Cortex of kidney (tissue), 1 donor: Measurements from ENCODE around the gene SNAP47.

Source experiments
- DNase-seq: peaks from one replicate; lab custom pipeline; 2025; lab: John Stamatoyannopoulos, UW

The SNAP47 gene

DNA sequence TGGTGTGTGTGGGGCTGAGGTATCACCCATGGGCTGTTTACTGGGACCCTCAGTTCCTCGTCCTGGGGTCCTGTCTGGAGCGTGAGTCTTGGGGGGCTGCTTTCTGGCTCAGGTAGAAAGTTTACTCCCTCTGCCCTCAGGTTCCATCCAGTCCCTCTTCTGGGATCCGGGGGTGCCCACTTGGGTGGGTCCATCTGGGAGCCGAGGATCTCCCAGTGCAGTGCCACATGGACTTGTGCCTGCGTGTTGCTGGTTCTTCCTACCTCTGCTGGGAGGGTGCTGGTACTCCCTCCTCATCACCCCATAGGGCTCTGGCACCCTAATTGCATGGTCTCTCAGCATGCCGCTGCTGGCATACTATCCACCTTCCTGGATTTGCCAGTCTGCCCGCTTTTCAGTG is 14.0 kb downstream of the SNAP47 start:
- DNase-seq = no peak

DNA sequence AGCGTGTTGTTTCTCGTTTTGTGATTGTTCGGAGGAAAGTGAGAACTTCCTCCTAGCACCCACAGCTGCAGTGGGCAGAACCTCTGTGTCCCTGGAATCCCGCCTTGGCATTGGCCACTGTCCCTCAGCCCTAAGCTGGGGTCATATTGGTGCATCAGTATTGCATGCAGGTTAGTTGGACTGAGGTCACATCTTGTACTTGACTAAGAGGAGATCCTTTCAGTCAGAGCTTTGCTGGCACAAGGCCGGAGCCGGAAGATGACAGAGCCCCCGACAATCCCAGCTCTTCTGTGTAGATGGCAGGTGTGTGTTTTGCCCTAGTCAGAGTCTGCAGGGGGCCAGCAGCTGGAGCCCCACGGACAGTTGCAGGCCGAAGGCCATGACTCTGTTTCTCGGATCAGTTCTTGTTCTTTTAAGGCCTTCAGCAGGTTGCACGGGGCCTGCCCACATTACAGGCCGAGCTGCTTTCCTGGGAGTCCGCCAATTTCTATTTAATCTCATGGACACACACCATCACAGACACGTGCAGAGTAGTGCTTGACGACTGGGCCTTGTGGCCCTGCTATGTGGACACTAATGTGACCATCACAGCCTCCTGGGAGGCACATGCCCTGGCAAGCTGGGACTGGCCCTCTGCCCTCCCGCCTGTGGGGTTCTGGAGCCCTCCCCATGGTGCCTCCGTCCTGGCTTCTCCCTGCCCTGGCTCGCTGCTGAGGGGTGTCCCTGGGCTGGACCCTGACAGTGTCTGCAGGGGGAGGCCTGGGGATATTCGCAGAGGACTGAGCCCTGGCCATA is 14.9 kb downstream of the SNAP47 start:
- no peak for DNase-seq

DNA sequence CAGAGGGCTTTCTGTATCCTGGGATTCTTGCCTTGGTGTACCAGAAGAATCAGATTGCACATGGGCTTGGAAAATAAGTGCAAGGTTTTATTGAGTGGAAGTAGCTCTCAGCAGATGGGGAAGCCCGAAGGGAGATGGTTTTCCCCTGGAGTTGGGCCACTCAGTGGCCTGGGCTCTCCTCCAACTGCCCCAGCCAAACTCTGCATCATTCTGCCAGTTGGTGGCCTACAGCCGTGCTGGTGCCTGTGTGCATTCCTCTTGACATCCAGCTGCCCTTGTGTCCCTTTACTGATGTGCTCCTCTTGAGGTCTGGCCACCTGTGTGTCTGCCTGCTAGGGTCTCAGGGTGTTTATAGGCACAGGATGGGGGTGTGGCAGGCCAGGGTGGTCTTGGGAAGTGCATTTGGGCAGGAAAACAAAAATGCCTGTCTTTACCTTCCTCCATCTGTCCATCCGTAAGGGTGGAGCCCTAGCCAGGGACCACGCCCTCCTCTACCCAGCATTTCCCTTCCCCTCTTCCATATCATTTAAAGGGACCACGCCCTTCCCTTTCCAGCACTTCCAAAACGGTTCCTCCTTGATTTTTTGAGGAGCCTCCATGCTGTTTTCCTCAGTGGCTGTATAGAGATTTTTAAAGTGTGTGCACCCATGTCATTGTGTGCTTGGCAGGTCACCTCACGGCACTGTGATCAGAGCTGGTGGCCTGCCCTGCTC is 18.9 kb downstream of the SNAP47 start:
- DNase-seq = no peak

DNA sequence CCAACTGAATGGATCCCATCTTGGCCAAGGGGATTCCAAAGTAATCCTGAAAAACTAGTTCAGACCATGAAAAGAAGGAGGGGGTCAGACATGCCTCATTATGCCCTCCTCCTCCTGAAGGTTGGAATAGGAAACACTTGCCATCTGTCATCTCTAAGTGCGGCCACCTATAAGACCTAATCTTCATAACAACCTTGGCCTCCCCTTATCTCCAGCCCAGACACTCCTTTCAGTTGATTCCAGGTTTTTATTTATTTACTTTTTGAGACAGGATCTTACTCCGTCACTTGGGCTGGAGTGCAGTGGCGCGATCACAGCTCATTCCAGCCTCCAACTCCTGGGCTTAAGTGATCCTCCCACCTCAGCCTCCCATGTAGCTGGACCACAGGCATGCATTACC is 19.7 kb downstream of the SNAP47 start:
- DNase-seq = no peak

DNA sequence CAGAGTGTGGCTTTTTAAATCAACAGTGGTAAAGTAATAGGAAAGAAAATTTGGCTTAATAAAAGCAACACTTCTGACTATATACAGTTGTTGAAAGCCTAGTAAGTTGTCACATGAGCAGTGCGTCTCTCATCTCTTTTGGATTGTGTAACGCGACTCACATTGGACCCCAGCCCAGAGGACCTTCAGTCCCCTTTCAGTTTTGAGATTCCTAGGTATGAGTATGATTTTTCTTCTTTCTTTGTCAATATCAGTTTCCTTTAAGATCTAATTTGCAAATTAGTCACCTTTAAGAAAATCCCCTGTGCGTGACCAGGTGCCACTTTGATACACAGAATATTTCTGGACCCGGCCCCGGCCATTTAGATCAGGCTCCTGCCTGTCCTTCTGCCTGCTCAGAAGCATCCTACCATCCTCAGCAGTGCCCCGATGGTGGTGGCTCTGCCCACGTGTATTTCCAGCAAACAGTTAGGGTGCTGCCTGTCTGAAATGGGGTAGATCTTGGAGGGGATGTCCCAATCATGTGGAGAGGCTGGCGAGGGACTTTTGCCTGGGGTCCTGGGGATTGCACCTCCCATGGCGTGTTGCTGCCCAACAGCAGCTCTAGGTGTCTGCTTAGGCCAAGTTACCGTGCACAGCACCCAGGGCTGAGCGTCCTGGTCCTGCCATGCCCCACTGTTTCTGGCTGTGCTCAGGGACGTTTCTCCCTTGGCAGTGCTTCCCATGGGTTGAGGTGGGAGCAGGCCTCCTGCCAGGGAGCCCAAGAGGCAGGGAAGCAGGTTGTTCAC is 21.1 kb downstream of the SNAP47 start:
- DNase-seq = no peak

DNA sequence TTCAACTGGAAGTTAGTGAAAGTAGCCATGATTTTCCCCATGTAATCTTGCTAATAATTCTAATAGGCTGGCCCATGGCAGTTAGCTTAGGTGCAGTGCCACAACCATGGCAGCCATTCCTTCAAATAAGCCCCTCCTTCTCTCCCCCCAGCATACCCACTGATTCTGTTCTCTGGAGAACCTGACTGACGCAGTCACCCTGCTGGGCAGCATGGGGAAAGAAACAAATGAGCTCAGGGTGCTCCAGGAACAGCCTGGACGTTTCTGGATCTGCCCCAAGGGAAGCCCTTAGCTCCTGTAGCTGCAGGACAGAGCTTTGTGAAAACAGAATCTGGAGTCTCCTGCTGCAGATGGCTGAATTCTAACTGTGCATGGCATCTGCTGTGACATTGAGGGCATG is 22.5 kb downstream of the SNAP47 start:
- DNase-seq = no peak

DNA sequence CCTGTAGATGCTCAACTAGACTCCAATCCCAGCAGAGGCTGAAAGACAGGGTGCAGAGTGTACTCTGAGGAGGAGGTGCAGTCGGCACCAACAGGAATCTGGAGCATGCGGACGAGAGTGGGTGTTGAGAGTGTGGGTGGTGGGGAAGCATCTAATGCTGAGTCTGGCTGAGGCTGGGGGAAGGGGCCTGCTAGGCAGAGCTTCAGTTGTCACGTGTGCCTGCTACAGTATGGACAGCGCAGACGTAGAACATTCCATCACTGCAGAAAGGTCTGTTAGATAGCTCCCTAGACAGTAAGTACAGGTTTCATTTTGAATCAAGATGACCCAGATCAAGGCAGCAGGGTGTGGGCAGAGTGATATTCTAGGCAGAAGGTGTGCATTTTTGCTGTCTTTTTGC is 23.1 kb downstream of the SNAP47 start:
- DNase-seq = no peak

DNA sequence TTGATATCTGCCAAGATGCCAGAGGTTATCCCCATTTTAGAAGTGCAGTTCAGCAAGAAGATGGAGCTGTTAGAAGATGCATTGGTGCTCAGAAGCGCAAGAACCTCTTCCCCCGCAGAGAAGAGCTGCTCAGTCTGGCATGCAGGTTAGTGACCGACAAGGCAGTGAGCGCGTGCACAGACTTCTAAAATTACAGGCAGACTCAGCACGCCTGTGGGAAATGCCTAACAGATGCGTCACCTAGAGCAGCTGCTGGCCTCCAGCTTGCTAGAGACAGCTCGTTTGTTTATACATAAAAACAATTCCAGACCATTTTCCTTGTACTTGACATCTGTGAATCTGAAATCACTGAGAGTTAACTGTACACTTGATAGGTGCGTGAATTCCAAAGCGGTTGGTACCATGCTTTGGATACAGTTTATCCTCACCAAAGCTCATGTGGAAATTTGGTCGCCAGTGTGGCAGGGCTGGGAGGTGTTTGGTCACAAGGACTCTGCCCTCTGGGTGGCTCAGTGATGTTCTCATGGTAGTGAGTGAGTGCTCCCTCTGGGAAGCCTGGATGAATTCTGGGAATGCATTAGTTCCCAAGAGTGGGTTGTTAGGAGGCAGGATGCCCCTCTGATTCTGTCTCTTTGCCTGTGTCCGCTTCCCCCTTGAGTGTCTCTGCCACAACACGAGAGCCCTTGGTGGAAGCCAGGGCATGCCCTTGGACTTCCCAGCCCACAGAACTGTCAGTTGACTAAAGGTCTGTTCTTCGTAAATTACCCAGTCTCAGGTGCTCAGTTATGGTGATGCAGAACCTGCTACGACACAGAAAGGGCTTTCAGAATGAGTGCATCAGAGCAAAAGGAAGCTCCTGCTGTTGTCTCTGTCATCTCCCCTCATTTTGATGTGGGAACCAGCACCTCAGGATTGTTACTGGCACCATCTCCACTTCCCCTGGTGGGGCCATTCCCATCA is 24.4 kb downstream of the SNAP47 start:
- no peak for DNase-seq

DNA sequence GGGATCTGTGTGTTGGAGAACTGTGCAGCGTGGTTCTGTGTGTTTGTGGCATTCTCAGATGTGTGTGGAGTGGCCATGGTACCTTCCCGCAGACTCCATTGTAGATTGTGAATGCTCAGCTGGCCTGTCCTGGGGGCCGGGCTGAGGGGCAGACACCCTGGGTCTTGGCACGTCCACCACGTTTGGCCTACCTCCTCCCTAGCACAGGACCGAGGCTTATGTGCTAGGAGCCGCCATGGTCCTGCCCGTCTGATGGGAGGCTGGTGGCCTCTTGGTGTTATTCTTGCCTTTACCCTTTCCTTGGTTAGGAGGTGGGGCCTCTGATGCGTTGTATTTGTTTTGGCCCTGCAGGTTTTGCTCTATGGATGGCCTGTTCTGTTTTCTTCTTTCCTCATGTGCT is 25.1 kb downstream of the SNAP47 start:
- DNase-seq = no peak

DNA sequence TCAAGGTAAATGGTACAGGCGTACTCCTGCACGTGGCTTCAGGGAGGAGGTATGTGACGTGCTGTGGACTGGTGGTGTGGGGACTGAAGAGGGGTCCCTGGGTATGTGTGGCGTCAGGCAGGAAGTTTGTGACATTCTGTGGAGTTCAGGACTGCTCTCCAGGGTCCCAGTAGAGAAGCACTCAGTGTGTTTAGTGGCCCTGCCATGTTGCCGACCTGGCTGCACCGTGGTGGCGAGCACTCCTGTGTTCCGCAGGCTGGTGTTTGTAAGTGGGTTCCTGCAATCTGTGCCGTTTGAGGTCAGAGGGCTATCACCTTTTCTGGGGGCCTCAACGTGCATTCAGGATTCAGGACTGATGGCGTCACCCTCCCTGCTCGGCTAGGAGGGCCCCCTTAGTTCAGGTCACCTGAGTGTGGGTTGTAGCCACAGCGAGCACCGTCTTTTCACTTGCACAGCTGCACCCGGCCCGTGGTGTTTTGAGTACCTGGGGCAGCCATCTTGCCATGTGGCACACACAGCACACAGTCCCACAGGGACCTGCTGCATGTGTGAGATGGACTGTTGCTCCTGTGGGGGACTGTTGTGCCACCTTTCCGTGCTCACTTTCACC is 26.5 kb downstream of the SNAP47 start:
- DNase-seq = no peak

DNA sequence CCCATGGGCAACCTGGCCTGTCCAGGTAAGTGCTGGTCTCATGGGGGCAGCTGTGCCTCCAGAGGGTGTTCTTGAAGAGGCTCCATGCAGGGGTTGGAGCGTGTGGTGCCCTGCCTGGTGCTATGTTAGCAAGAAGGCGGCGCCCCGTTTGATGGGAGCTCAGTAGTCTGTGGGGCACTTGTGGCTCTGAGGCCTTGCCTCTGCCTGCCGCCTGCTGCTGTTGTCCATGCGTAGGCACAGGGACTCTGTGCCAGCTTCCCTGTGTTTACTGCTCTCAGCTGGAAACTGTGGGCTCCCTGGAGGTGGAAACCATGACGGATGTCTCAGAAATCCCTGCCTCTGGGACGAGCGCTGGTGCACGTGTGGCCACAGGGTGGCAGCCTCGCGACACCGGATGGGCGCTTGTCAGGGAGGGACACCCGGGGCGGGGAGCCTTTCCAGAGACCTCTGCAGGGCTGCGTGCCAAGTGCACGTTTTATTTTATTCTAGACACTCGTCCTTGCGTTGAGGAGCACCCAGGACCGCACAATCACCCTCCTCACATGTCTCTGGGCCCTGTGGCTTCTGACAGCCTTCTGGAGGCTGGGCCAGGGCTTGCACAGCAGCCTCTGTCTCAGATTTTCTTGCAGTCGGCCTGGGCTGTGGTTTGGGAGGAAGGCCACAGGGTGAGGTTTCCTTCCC is 27.1 kb downstream of the SNAP47 start:
- no peak for DNase-seq

DNA sequence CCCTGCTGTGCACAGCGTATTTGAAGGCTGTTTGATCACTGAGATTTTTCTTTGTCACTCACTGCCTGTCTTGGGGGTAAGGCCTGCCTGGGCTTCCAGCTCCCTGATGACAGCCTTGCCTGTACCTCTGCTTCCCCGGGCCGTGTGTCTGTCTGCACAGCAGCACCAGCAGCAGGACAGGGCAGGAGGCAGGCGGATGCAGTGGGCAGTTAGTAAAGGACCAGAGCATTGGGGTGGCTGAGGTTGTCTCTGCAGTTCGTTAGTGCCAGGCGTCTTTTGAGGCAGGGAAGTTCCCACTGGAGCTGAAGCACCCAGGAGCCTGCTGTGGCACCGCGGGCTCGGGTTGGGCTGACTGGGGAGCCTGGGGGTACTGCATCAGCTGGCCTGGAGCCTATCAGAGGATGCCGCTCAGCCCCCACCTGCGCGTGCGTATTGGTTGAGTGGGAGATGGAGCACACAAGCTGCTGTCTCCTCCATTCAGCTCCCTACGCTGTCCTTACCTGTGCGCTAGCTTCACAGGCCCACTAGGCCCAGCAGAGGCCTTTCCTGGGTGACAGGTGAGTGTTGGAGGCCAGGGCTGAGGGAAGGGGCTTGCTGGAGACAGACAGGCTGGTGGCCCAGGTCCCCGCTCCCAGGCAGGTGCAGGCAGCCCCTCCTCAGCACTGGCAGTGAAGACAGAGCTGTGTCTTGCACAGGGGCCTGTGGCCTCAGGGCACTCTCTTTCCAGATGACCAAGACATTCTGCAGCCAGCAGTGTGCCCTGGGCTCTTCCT is 28.2 kb downstream of the SNAP47 start:
- DNase-seq = no peak

DNA sequence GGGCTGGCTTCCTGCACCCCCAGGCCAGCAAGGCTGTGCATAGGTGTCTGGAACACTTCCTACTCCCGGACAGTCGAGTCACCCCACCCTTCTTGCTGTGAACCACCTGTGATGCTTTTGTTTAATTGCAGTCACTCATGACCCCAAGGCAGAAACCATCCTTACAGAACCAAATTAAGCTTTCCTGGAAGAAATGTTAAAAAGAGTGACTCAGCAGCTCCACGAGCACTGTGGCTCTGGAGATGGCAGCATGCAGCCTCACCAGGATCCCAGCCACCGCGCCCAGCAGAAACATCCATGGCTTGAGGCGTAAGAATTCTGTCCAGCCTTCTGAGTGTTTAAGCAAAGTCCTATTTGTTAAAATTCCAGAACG is 28.8 kb downstream of the SNAP47 start:
- DNase-seq = no peak

DNA sequence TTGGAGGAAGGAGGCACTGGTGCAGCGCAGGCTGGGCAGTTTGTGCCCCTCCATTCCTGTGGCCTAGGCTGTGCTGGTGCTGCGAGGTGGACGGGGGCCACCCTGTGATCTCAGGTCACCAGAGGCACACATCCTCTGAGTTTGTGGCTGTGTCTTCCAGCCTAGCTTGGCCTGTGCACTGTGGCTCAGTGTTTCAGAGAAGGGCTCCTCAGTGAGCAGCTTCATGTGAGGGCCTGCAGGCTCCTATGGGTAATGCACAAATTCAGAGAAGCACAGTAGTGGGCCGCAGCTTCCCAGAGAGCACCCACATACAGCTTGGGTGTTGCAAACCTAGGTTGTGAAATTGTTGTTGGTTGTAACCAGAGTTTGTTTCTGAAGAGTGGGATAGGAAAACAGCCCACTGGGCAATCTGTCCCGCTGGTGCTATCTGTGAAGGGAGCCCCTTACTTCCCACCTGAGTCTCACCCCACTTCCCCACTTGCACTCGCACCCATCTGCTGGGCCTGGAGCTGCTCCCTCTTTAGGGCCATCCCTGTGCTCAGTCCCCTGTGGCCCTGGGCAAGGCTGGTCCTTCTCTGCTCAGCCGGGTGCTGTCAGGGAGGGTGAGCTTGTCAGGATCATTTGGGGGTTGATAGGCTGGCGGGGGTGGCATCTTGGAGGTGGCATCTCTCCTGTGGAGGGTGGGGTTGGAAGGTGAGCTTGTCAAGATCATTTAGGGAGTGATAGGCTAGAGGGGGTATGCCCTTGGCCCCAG is 30.2 kb downstream of the SNAP47 start:
- no peak for DNase-seq

DNA sequence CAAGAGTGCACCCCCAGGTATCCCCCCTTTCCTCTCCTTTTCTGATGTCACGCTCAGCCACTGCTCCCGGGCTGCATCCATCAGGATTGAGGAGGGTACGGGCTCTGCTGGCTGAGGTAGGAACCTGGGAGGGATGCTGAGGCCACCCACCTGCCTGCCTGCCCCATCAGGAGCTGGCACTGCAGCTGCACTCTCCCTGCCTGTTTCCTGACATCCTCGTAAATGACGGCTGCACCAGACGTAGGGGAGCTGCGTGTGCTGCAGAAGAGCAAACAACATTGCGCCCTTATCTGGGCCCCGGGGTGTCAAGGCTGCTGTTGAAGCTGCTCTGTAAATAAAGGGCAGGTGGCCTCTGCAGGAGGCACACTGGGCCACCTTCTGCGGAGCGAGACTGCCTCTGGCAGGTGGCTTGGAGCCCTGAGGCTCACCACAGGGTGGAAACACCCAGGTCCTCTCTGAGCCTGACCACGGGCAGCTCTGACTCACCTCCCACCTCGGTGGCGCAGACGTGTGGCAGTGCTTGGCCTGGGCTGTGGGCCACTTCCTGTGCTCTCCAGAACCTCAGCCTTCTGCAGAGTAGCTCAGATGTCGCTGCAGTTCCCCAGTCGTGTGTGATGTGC is 30.9 kb downstream of the SNAP47 start:
- DNase-seq = no peak

DNA sequence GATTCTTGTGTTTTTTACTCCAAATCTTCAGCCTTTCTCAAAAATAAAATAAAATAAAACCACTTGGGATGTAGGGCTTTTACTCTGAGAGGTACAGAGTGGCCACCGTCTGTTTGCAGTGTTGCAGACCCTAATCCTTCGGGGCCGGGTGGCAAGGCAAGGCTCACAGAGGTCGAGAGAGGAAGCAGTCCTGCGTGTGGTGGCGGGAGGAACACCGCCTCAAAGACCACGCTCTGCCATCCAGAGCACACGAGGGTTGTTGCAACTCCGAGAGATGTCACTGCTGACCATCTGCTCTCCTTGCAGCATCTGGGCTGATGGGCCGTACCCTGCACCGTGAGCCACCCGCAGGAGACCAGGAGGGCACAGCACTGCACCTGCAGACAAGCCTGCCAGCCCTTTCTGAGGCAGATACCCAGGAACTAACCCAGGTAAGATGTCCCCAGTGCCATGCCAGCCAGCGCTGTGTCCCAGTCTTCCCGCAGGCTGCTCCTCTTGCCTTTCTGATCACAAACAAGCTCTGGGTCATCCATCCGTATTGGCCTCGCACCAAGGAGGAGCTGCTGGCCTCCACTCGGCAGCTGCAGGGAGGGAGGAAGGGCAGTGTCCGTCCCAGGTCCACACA is 31.5 kb downstream of the SNAP47 start:
- no peak for DNase-seq

DNA sequence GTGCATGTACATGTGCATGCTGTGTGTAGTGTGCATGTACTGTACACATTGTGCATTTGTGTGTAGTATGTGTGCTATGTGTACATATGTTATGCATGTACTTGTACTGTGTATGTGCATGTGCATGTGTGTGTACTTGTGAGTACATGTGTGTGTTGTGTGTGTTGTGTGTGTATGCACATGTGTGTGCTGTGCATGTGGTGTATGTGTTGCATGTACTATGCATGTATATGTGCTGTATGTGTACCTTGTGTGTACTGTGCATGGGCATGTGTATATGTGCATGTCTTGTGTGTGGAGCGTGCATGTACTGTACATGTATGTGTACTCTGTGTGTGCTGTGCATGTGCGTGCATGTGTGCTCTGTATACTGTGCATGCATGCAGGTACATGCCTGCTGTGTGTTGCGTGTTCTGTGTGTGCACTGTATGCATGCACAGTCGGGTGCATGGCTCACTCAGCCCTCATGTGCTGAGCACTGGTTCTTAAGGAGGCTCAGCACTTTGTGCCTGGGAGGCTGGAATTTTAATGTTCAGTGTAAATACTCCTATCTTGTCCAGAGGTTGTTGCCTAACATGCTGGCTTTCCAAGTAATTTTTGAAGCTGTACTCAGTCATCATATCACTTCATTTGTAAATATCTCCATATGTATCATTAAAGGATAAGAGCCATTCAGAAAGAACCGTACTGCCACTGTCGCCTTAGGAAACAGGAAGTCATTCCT is 32.3 kb downstream of the SNAP47 start:
- no peak for DNase-seq

DNA sequence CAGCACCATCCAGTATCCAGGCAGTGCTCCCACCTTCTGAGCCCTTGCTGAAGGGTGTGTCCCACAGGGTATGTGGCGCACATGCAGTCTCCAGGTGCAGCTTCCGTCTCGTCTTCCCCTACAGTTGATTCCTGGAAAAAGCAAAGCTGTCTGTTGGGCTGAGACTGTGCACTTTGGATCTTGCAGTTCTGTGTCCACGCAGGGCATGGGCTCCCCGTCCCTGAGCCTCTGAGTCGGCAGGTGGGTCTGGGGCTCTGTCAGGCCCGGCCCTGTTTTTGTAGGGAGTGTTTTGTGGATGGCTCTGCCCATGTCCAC is 32.8 kb downstream of the SNAP47 start:
- no peak for DNase-seq
